ENCODE results near the gene EGFR. TPM values are rescaled to one million over a fixed set of nuclear protein-coding genes. Genes with fewer than 3 reads are reported as not detected.
A peak's percentile ranks its signal among the peaks of the same experiment; 100 is the strongest.

EGFR gene
- total RNA-seq, 4 donors from 2014 or later: 36.4 to 73.6 (median 38.7) TPM

GRCh38 chr7:55095672-55096071 lies 76.9 kb downstream of the EGFR start:
- Histone ChIP-seq H3K9me3 (no peaks in the 10 kb centered on the region), H3K4me3 (no peak overlapping the region), H3K27ac (no peak overlapping the region), H3K36me3 (no peaks in the 10 kb centered on the region), H3K27me3 (no peaks in the 10 kb centered on the region), H3K4me1 (peaks cover 5 to 8% of the 10 kb centered on the region in 2 donors)
- TF ChIP-seq CTCF (IDR thresholded peaks at IDR 0.05) (no peak), POLR2A (IDR thresholded peaks at IDR 0.05) (no peak)
- intact Hi-C loops (cut with DNase I; ENCODE audit: low total_unique reads): no loop called here
- no peak for DNase-seq

GRCh38 chr7:55096323-55096722 lies 77.5 kb downstream of the EGFR start:
- no peak for DNase-seq
- TF ChIP-seq CTCF (IDR thresholded peaks at IDR 0.05) (no peak), POLR2A (IDR thresholded peaks at IDR 0.05) (no peak)
- Histone ChIP-seq H3K36me3 (no peaks in the 10 kb centered on the region), H3K27me3 (no peaks in the 10 kb centered on the region), H3K27ac (no peak overlapping the region), H3K4me1 (peaks cover 5 to 8% of the 10 kb centered on the region in 2 donors), H3K9me3 (no peaks in the 10 kb centered on the region), H3K4me3 (no peak overlapping the region)
- intact Hi-C loops (cut with DNase I; ENCODE audit: low total_unique reads): no loop called here

- Histone ChIP-seq H3K4me1 (peaks cover 4 to 8% of the 10 kb centered on the region in 2 donors), H3K4me3 (no peak overlapping the region), H3K9me3 (no peaks in the 10 kb centered on the region), H3K27me3 (no peaks in the 10 kb centered on the region), H3K27ac (no peak overlapping the region), H3K36me3 (no peaks in the 10 kb centered on the region)
- intact Hi-C loops (cut with DNase I; ENCODE audit: low total_unique reads): no loop called here
- no peak for DNase-seq
- no peak for TF ChIP-seq POLR2A (IDR thresholded peaks at IDR 0.05)
- TF ChIP-seq CTCF (IDR thresholded peaks at IDR 0.05): no peak
Observed at GRCh38 chr7:55097100-55097499, 78.3 kb downstream of the EGFR start.

GRCh38 chr7:55099066-55099820 lies 80.4 kb downstream of the EGFR start:
- Histone ChIP-seq H3K9me3 (no peaks in the 10 kb centered on the region), H3K4me1 (peaks cover 0 to 2% of the 10 kb centered on the region in 2 donors), H3K4me3 (no peak overlapping the region), H3K27me3 (no peaks in the 10 kb centered on the region), H3K36me3 (no peaks in the 10 kb centered on the region), H3K27ac (peak overlapping the region; percentile 53 to 57)
- peak in 1 of 2 donors; percentile 46 for DNase-seq
- intact Hi-C loops (cut with DNase I; ENCODE audit: low total_unique reads): no loop called here
- TF ChIP-seq POLR2A (IDR thresholded peaks at IDR 0.05) (no peak), CTCF (IDR thresholded peaks at IDR 0.05) (no peak)

- intact Hi-C loops (cut with DNase I; ENCODE audit: low total_unique reads): no loop called here
- Histone ChIP-seq H3K4me1 (no peaks in the 10 kb centered on the region), H3K9me3 (no peaks in the 10 kb centered on the region), H3K36me3 (no peaks in the 10 kb centered on the region), H3K27ac (peak overlapping the region; percentile 53 to 57), H3K4me3 (no peak overlapping the region), H3K27me3 (no peaks in the 10 kb centered on the region)
- no peak for TF ChIP-seq POLR2A (IDR thresholded peaks at IDR 0.05)
- TF ChIP-seq CTCF (IDR thresholded peaks at IDR 0.05): no peak
- DNase-seq: no peak
Observed at GRCh38 chr7:55099821-55100543, 81.2 kb downstream of the EGFR start.

All from uterus (tissue), 4 donors.